HEK293 (cell line): ENCODE results near the gene MTMR2.
A peak's percentile ranks its signal among the peaks of the same experiment; 100 is the strongest.

ENCODE experiments used
- CTCF ChIA-PET: fragments of 350-600 bp; formaldehyde crosslinking; extraction: SDS; loops from one replicate; lab custom pipeline; 2021; ENCODE audit warnings: antibody characterized with exemption; lab: Yijun Ruan, JAX
- POLR2A ChIA-PET: fragments of 300-600 bp; formaldehyde crosslinking; extraction: SDS; loops from one replicate; lab custom pipeline; 2020; ENCODE audit warnings: antibody characterized with exemption, inconsistent platforms; lab: Yijun Ruan, JAX
- H3K27ac ChIP-seq: fragments of 200-500 bp; sonication (Bioruptor generic); 2 replicates; pipeline ENCODE4 v1.5.1; 2014; ENCODE audit warnings: low read depth, low read length, control low read depth, inconsistent platforms; ENCODE audit errors: extremely low read depth
- H3K36me3 ChIP-seq, 2 experiments: fragments of 200-500 bp in 1 of 2; sonication (Bioruptor generic) in 1 of 2; 1 replicate in 1 of 2; 2 replicates in 1 of 2; pipeline ENCODE4 v1.5.1; 2014 to 2017; ENCODE audit warnings: inconsistent platforms in 2 of 2, low read length in 2 of 2; ENCODE audit not compliant: control insufficient read depth in 2 of 2, insufficient read depth in 1 of 2
- H3K4me1 ChIP-seq: fragments of 200-500 bp; sonication (Bioruptor generic); 2 replicates; pipeline ENCODE4 v1.5.1; 2014; ENCODE audit warnings: mild to moderate bottlenecking, low read length, inconsistent platforms; ENCODE audit not compliant: control insufficient read depth, insufficient read depth
- H3K4me3 ChIP-seq: 2 replicates; pipeline ENCODE4 v1.5.1; 2011; ENCODE audit warnings: low read depth, mild to moderate bottlenecking, control low read depth, low read length, moderate library complexity
- H3K9me3 ChIP-seq: fragments of 200-500 bp; sonication (Bioruptor generic); 2 replicates; pipeline ENCODE4 v1.5.1; 2014; ENCODE audit warnings: low read depth, low read length, inconsistent platforms; ENCODE audit not compliant: control insufficient read depth, insufficient read depth
- BCL11A ChIP-seq: fragments of 450-650 bp; formaldehyde crosslinking; IDR thresholded peaks from 2 replicates; pipeline ENCODE4 v1.5.1; 2016; ENCODE audit warnings: low read depth, missing biosample characterization, missing genetic modification characterization
- FEZF1 ChIP-seq: fragments of 450-650 bp; formaldehyde crosslinking; IDR thresholded peaks from 2 replicates; pipeline ENCODE4 v1.5.1; 2016; ENCODE audit warnings: missing biosample characterization, missing genetic modification characterization
- GLIS1 ChIP-seq: fragments of 450-650 bp; formaldehyde crosslinking; IDR thresholded peaks from 2 replicates; pipeline ENCODE4 v1.5.1; 2016; ENCODE audit warnings: missing biosample characterization, missing genetic modification characterization
- HOXD13 ChIP-seq: sonication (generic); formaldehyde crosslinking; IDR thresholded peaks from 2 replicates; pipeline ENCODE4 v1.8.0; 2022; ENCODE audit warnings: missing genetic modification reagents, borderline replicate concordance
- KLF10 ChIP-seq: fragments of 450-650 bp; IDR thresholded peaks from 2 replicates; pipeline ENCODE4 v1.5.1; 2018; ENCODE audit warnings: missing biosample characterization, mild to moderate bottlenecking, missing genetic modification characterization
- ZEB2 ChIP-seq: fragments of 450-650 bp; formaldehyde crosslinking; IDR thresholded peaks from 2 replicates; pipeline ENCODE4 v1.5.1; 2016; ENCODE audit warnings: missing biosample characterization, missing genetic modification characterization
- ZNF175 ChIP-seq: fragments of 450-650 bp; formaldehyde crosslinking; IDR thresholded peaks from 2 replicates; pipeline ENCODE4 v1.5.1; 2016; ENCODE audit warnings: missing biosample characterization, missing genetic modification characterization
- ZNF23 ChIP-seq: fragments of 450-650 bp; formaldehyde crosslinking; IDR thresholded peaks from 2 replicates; pipeline ENCODE4 v1.5.1; 2016; ENCODE audit warnings: missing biosample characterization, missing genetic modification characterization, borderline replicate concordance
- ZNF248 ChIP-seq: fragments of 450-650 bp; formaldehyde crosslinking; IDR thresholded peaks from 2 replicates; pipeline ENCODE4 v1.5.1; 2017; ENCODE audit warnings: missing biosample characterization, missing genetic modification characterization
- ZNF341 ChIP-seq: fragments of 450-650 bp; formaldehyde crosslinking; IDR thresholded peaks from 2 replicates; pipeline ENCODE4; 2016; ENCODE audit warnings: low read depth, missing biosample characterization, missing genetic modification characterization
- ZNF354C ChIP-seq: fragments of 450-650 bp; formaldehyde crosslinking; IDR thresholded peaks from 2 replicates; pipeline ENCODE4 v1.5.1; 2016; ENCODE audit warnings: missing biosample characterization, missing genetic modification characterization, low read depth, borderline replicate concordance
- ZNF473 ChIP-seq: fragments of 450-650 bp; formaldehyde crosslinking; IDR thresholded peaks from 2 replicates; pipeline ENCODE4 v1.5.1; 2017; ENCODE audit warnings: missing biosample characterization, missing genetic modification characterization
- ZNF571 ChIP-seq: fragments of 450-650 bp; formaldehyde crosslinking; IDR thresholded peaks from 2 replicates; pipeline ENCODE4 v1.5.0; 2017; ENCODE audit warnings: missing biosample characterization, missing genetic modification characterization
- ZNF664 ChIP-seq: fragments of 450-650 bp; formaldehyde crosslinking; IDR thresholded peaks from 2 replicates; pipeline ENCODE4 v1.5.1; 2016; ENCODE audit warnings: missing biosample characterization, missing genetic modification characterization
- ZNF76 ChIP-seq: fragments of 450-650 bp; formaldehyde crosslinking; IDR thresholded peaks from 2 replicates; pipeline ENCODE4; 2016; ENCODE audit warnings: low read depth, missing biosample characterization, missing genetic modification characterization, borderline replicate concordance
- ZNF776 ChIP-seq: fragments of 450-650 bp; formaldehyde crosslinking; IDR thresholded peaks from 2 replicates; pipeline ENCODE4 v1.5.0; 2017; ENCODE audit warnings: missing biosample characterization, missing genetic modification characterization, borderline replicate concordance
- ZSCAN30 ChIP-seq: fragments of 450-650 bp; IDR thresholded peaks from 2 replicates; pipeline ENCODE4 v1.5.1; 2018; ENCODE audit warnings: missing biosample characterization, mild to moderate bottlenecking, missing genetic modification characterization, moderate library complexity
- TF ChIP-seq, protein P1 (sequence below): fragments of 450-650 bp; formaldehyde crosslinking; IDR thresholded peaks from 2 replicates; pipeline ENCODE4 v1.5.1; 2016; ENCODE audit warnings: missing biosample characterization, missing genetic modification characterization
- TF ChIP-seq, protein P2 (sequence below): fragments of 450-650 bp; formaldehyde crosslinking; IDR thresholded peaks from 2 replicates; pipeline ENCODE4 v1.5.1; 2016; ENCODE audit warnings: missing biosample characterization, missing genetic modification characterization
- TF ChIP-seq, protein P3 (sequence below): fragments of 450-650 bp; formaldehyde crosslinking; IDR thresholded peaks from 2 replicates; pipeline ENCODE4 v1.5.1; 2017; ENCODE audit warnings: missing biosample characterization, missing genetic modification characterization
- TF ChIP-seq, protein P4 (sequence below): fragments of 450-650 bp; IDR thresholded peaks from 2 replicates; pipeline ENCODE4 v1.5.1; 2018; ENCODE audit warnings: missing biosample characterization, mild to moderate bottlenecking, missing genetic modification characterization

The MTMR2 gene

DNA sequence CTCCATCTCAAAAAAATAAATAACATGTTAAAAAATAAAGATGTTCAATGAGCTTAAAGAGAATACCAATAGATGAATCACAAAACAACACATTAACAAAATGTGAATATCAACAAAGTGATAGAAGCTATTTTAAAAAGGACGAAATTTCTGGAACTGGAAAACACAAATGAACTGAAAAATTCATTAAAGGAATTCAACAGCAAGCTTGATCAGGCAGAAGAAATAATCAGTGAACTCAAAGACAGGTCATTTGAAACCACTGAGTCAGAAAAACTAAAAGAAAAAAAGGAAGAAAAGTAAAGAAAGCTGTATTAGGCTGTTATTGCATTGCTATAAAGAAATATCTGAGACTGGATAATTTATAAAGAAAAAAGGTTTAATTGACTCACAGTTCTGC, 7.0 kb upstream of the MTMR2 start:
- POLR2A ChIA-PET = no interaction called here
- TF ChIP-seq, protein P1, sequence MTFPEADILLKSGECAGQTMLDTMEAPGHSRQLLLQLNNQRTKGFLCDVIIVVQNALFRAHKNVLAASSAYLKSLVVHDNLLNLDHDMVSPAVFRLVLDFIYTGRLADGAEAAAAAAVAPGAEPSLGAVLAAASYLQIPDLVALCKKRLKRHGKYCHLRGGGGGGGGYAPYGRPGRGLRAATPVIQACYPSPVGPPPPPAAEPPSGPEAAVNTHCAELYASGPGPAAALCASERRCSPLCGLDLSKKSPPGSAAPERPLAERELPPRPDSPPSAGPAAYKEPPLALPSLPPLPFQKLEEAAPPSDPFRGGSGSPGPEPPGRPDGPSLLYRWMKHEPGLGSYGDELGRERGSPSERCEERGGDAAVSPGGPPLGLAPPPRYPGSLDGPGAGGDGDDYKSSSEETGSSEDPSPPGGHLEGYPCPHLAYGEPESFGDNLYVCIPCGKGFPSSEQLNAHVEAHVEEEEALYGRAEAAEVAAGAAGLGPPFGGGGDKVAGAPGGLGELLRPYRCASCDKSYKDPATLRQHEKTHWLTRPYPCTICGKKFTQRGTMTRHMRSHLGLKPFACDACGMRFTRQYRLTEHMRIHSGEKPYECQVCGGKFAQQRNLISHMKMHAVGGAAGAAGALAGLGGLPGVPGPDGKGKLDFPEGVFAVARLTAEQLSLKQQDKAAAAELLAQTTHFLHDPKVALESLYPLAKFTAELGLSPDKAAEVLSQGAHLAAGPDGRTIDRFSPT (tag by site-specific recombination) = no peak
- TF ChIP-seq BCL11A = no peak
- no peak for TF ChIP-seq ZNF571 (tag by site-specific recombination)
- no peak for TF ChIP-seq ZNF776 (tag by site-specific recombination)
- no peak for TF ChIP-seq ZNF76
- TF ChIP-seq KLF10 (tag by site-specific recombination) = no peak
- no peak for TF ChIP-seq HOXD13 (CRISPR knock-in tag)
- TF ChIP-seq ZNF664 = no peak
- Histone ChIP-seq H3K4me3 (no peak overlapping the region), H3K9me3 (no peaks in the 10 kb centered on the region), H3K27ac (no peak overlapping the region), H3K4me1 (no peaks in the 10 kb centered on the region), H3K36me3 (no peaks in the 10 kb centered on the region)
- CTCF ChIA-PET = interaction anchor here (1.0 kb wide), 1 partner anchor 82 kb away, joined by 3 read pairs; no protein-coding TSS in a partner anchor

DNA sequence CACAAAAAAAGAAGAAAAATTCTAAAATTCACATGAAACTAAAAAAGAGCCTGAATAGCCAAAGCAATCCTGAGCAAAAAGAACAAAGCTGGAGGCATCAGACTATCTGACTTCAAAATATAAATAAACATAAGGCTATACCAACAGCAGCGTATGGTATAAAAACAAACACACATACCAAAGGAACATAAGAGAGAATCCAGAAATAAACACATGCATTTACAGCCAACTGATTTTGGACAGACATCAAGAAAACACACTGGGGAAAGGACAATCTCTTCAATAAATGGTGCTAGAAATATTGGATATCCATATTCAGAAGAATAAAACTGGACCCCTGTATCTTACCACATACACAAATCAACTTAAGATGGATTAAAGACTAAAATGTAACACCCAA, 2.8 kb upstream of the MTMR2 start:
- TF ChIP-seq ZNF248 (tag by site-specific recombination) (no peak), FEZF1 (tag by site-specific recombination) (peak; percentile 74), ZNF354C (tag by site-specific recombination) (no peak)
- TF ChIP-seq, protein P2, sequence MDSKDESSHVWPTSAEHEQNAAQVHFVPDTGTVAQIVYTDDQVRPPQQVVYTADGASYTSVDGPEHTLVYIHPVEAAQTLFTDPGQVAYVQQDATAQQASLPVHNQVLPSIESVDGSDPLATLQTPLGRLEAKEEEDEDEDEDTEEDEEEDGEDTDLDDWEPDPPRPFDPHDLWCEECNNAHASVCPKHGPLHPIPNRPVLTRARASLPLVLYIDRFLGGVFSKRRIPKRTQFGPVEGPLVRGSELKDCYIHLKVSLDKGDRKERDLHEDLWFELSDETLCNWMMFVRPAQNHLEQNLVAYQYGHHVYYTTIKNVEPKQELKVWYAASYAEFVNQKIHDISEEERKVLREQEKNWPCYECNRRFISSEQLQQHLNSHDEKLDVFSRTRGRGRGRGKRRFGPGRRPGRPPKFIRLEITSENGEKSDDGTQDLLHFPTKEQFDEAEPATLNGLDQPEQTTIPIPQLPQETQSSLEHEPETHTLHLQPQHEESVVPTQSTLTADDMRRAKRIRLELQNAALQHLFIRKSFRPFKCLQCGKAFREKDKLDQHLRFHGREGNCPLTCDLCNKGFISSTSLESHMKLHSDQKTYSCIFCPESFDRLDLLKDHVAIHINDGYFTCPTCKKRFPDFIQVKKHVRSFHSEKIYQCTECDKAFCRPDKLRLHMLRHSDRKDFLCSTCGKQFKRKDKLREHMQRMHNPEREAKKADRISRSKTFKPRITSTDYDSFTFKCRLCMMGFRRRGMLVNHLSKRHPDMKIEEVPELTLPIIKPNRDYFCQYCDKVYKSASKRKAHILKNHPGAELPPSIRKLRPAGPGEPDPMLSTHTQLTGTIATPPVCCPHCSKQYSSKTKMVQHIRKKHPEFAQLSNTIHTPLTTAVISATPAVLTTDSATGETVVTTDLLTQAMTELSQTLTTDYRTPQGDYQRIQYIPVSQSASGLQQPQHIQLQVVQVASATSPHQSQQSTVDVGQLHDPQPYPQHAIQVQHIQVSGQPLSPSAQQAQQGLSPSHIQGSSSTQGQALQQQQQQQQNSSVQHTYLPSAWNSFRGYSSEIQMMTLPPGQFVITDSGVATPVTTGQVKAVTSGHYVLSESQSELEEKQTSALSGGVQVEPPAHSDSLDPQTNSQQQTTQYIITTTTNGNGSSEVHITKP (tag by site-specific recombination) = 0 out of 2 replicates have a peak, but pooled peaks have one; percentile 24
- TF ChIP-seq, protein P3, sequence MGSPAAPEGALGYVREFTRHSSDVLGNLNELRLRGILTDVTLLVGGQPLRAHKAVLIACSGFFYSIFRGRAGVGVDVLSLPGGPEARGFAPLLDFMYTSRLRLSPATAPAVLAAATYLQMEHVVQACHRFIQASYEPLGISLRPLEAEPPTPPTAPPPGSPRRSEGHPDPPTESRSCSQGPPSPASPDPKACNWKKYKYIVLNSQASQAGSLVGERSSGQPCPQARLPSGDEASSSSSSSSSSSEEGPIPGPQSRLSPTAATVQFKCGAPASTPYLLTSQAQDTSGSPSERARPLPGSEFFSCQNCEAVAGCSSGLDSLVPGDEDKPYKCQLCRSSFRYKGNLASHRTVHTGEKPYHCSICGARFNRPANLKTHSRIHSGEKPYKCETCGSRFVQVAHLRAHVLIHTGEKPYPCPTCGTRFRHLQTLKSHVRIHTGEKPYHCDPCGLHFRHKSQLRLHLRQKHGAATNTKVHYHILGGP (tag by site-specific recombination) = 0 out of 2 replicates have a peak, but pooled peaks have one; percentile 9
- no peak overlapping the region for H3K4me3 ChIP-seq
- no peaks in the 10 kb centered on the region for H3K36me3 ChIP-seq
- ChIA-PET POLR2A (no interaction called here), CTCF (no interaction called here)
- no peaks in the 10 kb centered on the region for H3K9me3 ChIP-seq
- no peaks in the 10 kb centered on the region for H3K4me1 ChIP-seq
- no peak overlapping the region for H3K27ac ChIP-seq

DNA sequence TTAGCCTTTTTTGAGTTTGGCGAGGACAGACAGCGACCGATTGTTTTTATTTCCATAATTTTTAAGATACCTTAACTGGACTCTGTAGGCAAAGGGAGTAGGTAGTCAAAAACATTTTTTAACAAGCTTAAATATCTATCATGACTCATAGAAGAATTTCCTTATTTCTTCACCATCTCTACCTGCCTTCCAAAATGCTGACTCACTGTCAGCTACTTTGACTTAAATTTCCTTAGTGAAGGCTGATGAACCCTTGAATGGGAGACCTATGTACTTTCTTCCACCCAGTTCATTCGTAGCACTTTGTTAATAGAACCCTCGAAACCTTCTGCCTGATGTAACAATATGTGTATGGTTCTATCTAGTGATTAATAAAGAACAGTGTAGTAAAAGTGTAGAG, 1.1 kb upstream of the MTMR2 start:
- ChIA-PET POLR2A (interaction anchor here (1.6 to 3.0 kb wide), 2 partner anchors 134 to 463 kb away, joined by 3 to 11 read pairs; partner anchors contain the start of gene CEP57), CTCF (interaction anchor here (0.7 kb wide), 2 partner anchors 283 to 302 kb away, joined by 3 to 6 read pairs; no protein-coding TSS in a partner anchor)
- Histone ChIP-seq H3K4me1 (no peaks in the 10 kb centered on the region), H3K4me3 (peak overlapping the region; percentile 9; the same call in 1 of the 2 replicates), H3K9me3 (no peaks in the 10 kb centered on the region), H3K27ac (no peak overlapping the region), H3K36me3 (no peaks in the 10 kb centered on the region)
- TF ChIP-seq HOXD13 (CRISPR knock-in tag) = no peak
- TF ChIP-seq ZSCAN30 (tag by site-specific recombination) = no peak
- no peak for TF ChIP-seq ZNF473 (tag by site-specific recombination)
- no peak for TF ChIP-seq ZNF341 (tag by site-specific recombination)
- no peak for TF ChIP-seq ZEB2 (tag by site-specific recombination)
- TF ChIP-seq ZNF23 = no peak
- TF ChIP-seq ZNF175 (tag by site-specific recombination) = no peak
- TF ChIP-seq, protein P4, sequence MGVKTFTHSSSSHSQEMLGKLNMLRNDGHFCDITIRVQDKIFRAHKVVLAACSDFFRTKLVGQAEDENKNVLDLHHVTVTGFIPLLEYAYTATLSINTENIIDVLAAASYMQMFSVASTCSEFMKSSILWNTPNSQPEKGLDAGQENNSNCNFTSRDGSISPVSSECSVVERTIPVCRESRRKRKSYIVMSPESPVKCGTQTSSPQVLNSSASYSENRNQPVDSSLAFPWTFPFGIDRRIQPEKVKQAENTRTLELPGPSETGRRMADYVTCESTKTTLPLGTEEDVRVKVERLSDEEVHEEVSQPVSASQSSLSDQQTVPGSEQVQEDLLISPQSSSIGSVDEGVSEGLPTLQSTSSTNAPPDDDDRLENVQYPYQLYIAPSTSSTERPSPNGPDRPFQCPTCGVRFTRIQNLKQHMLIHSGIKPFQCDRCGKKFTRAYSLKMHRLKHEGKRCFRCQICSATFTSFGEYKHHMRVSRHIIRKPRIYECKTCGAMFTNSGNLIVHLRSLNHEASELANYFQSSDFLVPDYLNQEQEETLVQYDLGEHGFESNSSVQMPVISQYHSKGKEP (tag by site-specific recombination) = no peak
- no peak for TF ChIP-seq GLIS1
